ENCODE measurements around the gene PODNL1.

Gene PODNL1

GRCh38 chr19:13946414-13946813 lies 8.2 kb upstream of the PODNL1 start:
- no peak for DNase-seq (ENCODE audit: low read depth)
- H3K4me3 ChIP-seq (ENCODE audit: low read depth, low read length), result no peak overlapping the region
- no peak for TF ChIP-seq CTCF (conservative IDR thresholded peaks at IDR 0.05; ENCODE audit: low read depth, low read length)

GRCh38 chr19:13942023-13942684 lies 3.9 kb upstream of the PODNL1 start:
- H3K4me3 ChIP-seq (ENCODE audit: low read depth, low read length), result no peak overlapping the region
- DNase-seq (ENCODE audit: low read depth), result peak; percentile 12
- no peak for TF ChIP-seq CTCF (conservative IDR thresholded peaks at IDR 0.05; ENCODE audit: low read depth, low read length)

- no peak for DNase-seq (ENCODE audit: low read depth)
- no peak for TF ChIP-seq CTCF (conservative IDR thresholded peaks at IDR 0.05; ENCODE audit: low read depth, low read length)
- peak overlapping the region; percentile 8 for H3K4me3 ChIP-seq (ENCODE audit: low read depth, low read length)
Measured at GRCh38 chr19:13937479-13938300, 527 bp downstream of the PODNL1 start.

GRCh38 chr19:13935765-13936510 lies 2.3 kb downstream of the PODNL1 start:
- no peak for TF ChIP-seq CTCF (conservative IDR thresholded peaks at IDR 0.05; ENCODE audit: low read depth, low read length)
- DNase-seq (ENCODE audit: low read depth), result no peak
- H3K4me3 ChIP-seq (ENCODE audit: low read depth, low read length), result no peak overlapping the region

- no peak for DNase-seq (ENCODE audit: low read depth)
- no peak for TF ChIP-seq CTCF (conservative IDR thresholded peaks at IDR 0.05; ENCODE audit: low read depth, low read length)
- H3K4me3 ChIP-seq (ENCODE audit: low read depth, low read length), result no peak overlapping the region
Measured at GRCh38 chr19:13934785-13935109, 3.5 kb downstream of the PODNL1 start.

- TF ChIP-seq CTCF (conservative IDR thresholded peaks at IDR 0.05; ENCODE audit: low read depth, low read length), result no peak
- DNase-seq (ENCODE audit: low read depth), result no peak
Measured at GRCh38 chr19:13932911-13933393, 5.3 kb downstream of the PODNL1 start.

More at GRCh38 chr19:13932911-13933393, 5.3 kb downstream of the PODNL1 start:
- no peak overlapping the region for H3K4me3 ChIP-seq (ENCODE audit: low read depth, low read length)
